Fibroblast of villous mesenchyme (primary cell): ENCODE measurements around the gene MXRA5. TPM values are rescaled to one million over a fixed set of nuclear protein-coding genes. Genes with fewer than 3 reads are reported as not detected.
A peak's percentile ranks its signal among the peaks of the same experiment; 100 is the strongest.

Source experiments
- DNase-seq: peaks from one replicate; pipeline ENCODE4 v3.0.0-alpha.2; 2010; ENCODE audit warnings: low read depth
- H3K4me3 ChIP-seq: 2 replicates; pipeline ENCODE4 v1.5.1; 2011; ENCODE audit warnings: low read depth, mild to moderate bottlenecking, low read length
- total RNA-seq: library from RNA; depleted of rRNA; stranded (reverse); fragments of >200 nt; gene quantifications from 2 replicates; pipeline ENCODE4 v1.2.3, GENCODE V29; 2012
- TF ChIP-seq, protein P1 (sequence below): IDR thresholded peaks from 2 replicates; pipeline ENCODE4 v1.5.1; 2012; ENCODE audit warnings: low read depth, mild to moderate bottlenecking, low read length; ENCODE audit not compliant: insufficient read depth

Gene MXRA5
- total RNA-seq, 1 donor = 20.7 TPM

DNA sequence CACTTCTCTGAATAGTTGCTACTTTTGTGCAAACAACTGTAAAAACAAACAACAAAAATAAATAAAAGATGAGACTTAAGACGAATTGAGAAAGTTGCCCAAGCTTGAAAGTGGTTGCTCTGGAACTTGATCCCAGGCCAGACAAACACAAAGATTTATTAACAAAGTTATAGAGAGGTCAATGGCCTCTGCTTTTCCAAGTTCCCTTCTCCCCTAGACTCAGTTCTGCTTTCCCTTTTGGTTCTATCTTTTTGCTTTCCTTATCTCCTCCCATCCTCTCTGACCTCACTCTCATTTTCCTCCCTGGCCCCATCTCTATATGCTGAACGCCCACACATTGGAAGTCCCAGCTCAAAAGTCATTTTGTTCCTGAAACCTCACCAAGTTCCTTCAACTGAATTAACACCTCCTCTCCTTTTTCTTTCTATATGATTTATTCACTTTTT, 82.7 kb downstream of the MXRA5 start:
- peak; percentile 68 for DNase-seq
- no peak overlapping the region for H3K4me3 ChIP-seq
- TF ChIP-seq, protein P1, sequence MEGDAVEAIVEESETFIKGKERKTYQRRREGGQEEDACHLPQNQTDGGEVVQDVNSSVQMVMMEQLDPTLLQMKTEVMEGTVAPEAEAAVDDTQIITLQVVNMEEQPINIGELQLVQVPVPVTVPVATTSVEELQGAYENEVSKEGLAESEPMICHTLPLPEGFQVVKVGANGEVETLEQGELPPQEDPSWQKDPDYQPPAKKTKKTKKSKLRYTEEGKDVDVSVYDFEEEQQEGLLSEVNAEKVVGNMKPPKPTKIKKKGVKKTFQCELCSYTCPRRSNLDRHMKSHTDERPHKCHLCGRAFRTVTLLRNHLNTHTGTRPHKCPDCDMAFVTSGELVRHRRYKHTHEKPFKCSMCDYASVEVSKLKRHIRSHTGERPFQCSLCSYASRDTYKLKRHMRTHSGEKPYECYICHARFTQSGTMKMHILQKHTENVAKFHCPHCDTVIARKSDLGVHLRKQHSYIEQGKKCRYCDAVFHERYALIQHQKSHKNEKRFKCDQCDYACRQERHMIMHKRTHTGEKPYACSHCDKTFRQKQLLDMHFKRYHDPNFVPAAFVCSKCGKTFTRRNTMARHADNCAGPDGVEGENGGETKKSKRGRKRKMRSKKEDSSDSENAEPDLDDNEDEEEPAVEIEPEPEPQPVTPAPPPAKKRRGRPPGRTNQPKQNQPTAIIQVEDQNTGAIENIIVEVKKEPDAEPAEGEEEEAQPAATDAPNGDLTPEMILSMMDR = no peak

DNA sequence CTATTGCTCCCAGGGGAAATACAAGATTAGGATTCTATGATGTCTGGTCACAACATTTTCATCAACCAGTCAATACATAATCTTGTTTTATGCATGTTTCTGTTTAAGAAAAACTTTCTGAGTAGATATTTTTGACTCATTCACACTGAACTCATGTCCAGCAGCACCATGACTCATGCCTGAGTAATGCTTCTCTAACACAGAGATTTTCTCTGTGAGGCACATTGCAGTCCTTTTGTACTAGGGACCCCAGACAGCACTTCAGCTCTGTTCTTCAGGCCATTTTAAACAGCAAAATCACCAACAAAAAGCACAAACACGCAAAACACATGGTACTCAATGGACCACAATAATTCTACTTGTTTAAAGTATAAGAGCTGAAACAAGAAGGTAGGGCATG, 83.6 kb downstream of the MXRA5 start:
- TF ChIP-seq, protein P1 = no peak
- peak; percentile 86 for DNase-seq
- no peak overlapping the region for H3K4me3 ChIP-seq
